K562 (cell line): ENCODE results near the gene ADCYAP1R1. TPM values are rescaled to one million over a fixed set of nuclear protein-coding genes. Genes with fewer than 3 reads are reported as not detected.

Source experiments
- ARID4B ChIP-seq: sonication (generic); formaldehyde crosslinking; IDR thresholded peaks from 2 replicates; pipeline ENCODE4 v1.8.0; 2022; ENCODE audit warnings: mild to moderate bottlenecking, missing genetic modification reagents
- BACH1 ChIP-seq: fragments of 200-800 bp; sonication (Bioruptor generic); IDR thresholded peaks from 2 replicates; pipeline ENCODE4 v1.6.1; 2016; ENCODE audit warnings: missing genetic modification characterization, missing compliant biosample characterization
- CCAR2 ChIP-seq: fragments of 200-400 bp; formaldehyde crosslinking; IDR thresholded peaks from 2 replicates; pipeline ENCODE4 v1.6.1; 2017; ENCODE audit warnings: mild to moderate bottlenecking, low read depth, low read length
- CREM ChIP-seq: IDR thresholded peaks from 2 replicates; pipeline ENCODE4 v1.6.1; 2014; ENCODE audit warnings: antibody characterized with exemption, low read depth
- EHMT2 ChIP-seq: fragments of 450-650 bp; IDR thresholded peaks from 2 replicates; pipeline ENCODE4 v1.6.1; 2018; ENCODE audit warnings: antibody characterized with exemption
- FOXJ3 ChIP-seq: sonication (generic); formaldehyde crosslinking; IDR thresholded peaks from 2 replicates; pipeline ENCODE4 v1.4.0; 2020; ENCODE audit warnings: mild to moderate bottlenecking, missing genetic modification reagents
- HMGN3 ChIP-seq: IDR thresholded peaks from 2 replicates; pipeline ENCODE4 v1.6.1; 2011; ENCODE audit warnings: borderline replicate concordance, low read depth, mild to moderate bottlenecking, mixed read lengths, low read length; ENCODE audit not compliant: insufficient read length; ENCODE audit errors: extremely low read depth
- KLF10 ChIP-seq: fragments of 250-450 bp; sonication (Bioruptor Pico); IDR thresholded peaks from 2 replicates; pipeline ENCODE4 v1.6.1; 2021; ENCODE audit warnings: matching md5 sums
- KLF6 ChIP-seq: fragments of 250-450 bp; sonication (Bioruptor Pico); IDR thresholded peaks from 2 replicates; pipeline ENCODE4 v1.4.0; 2020; ENCODE audit warnings: mild to moderate bottlenecking, moderate library complexity, borderline replicate concordance
- NCOA4 ChIP-seq: fragments of 450-650 bp; IDR thresholded peaks from 2 replicates; pipeline ENCODE4 v1.6.1; 2018; ENCODE audit warnings: mild to moderate bottlenecking; ENCODE audit not compliant: partially characterized antibody
- NELFE ChIP-seq: IDR thresholded peaks from 2 replicates; pipeline ENCODE4 v1.6.1; 2011; ENCODE audit warnings: mild to moderate bottlenecking; ENCODE audit not compliant: insufficient read depth, insufficient read length
- POLR2A ChIP-seq: fragments of 450-650 bp; conservative IDR thresholded peaks from 2 replicates; pipeline ENCODE4 v1.6.1; 2016
- POLR2G ChIP-seq: fragments of 200-400 bp; formaldehyde crosslinking; IDR thresholded peaks from 2 replicates; pipeline ENCODE4 v1.6.1; 2017; ENCODE audit warnings: low read depth, mild to moderate bottlenecking, antibody characterized with exemption, low read length, moderate library complexity
- POLR2H ChIP-seq: IDR thresholded peaks from 2 replicates; pipeline ENCODE4 v1.6.1; 2016; ENCODE audit warnings: missing genetic modification characterization, low read depth, mild to moderate bottlenecking, control low read depth, missing compliant biosample characterization, moderate library complexity
- PTBP1 ChIP-seq: fragments of 200-400 bp; formaldehyde crosslinking; IDR thresholded peaks from 2 replicates; pipeline ENCODE4 v1.6.1; 2017; ENCODE audit warnings: low read depth, low read length
- PTRF ChIP-seq: fragments of 450-650 bp; IDR thresholded peaks from 2 replicates; pipeline ENCODE4 v1.6.1; 2016; ENCODE audit warnings: mild to moderate bottlenecking, missing genetic modification characterization, missing compliant biosample characterization
- PURB ChIP-seq: sonication (generic); formaldehyde crosslinking; IDR thresholded peaks from 2 replicates; pipeline ENCODE4 v1.9.0; 2021; ENCODE audit warnings: low read depth, mild to moderate bottlenecking, missing genetic modification reagents
- RBM39 ChIP-seq: fragments of 200-400 bp; formaldehyde crosslinking; optimal IDR thresholded peaks from 2 replicates; pipeline ENCODE3; 2018; ENCODE audit warnings: low read depth, low read length
- SIX5 ChIP-seq, 2 experiments: IDR thresholded peaks; 2 replicates each; pipeline ENCODE4 v1.6.1; 2011; ENCODE audit warnings: low read length in 2 of 2, borderline replicate concordance in 1 of 2, low read depth in 1 of 2, mild to moderate bottlenecking in 1 of 2, moderate library complexity in 1 of 2; ENCODE audit not compliant: insufficient read depth in 1 of 2
- SRF ChIP-seq, 2 experiments: fragments of 250-450, 450-650 bp in 1 of 2; sonication (Bioruptor Pico) in 1 of 2; sonication (generic) in 1 of 2; formaldehyde crosslinking; IDR thresholded peaks; 2 replicates each; pipeline versions ENCODE4 v1.5.0 to v1.5.1; 2020 to 2022; ENCODE audit warnings: mild to moderate bottlenecking in 1 of 2, missing genetic modification reagents in 1 of 2
- TAF7 ChIP-seq: fragments of 450-650 bp; IDR thresholded peaks from 2 replicates; pipeline ENCODE4 v1.6.1; 2016; ENCODE audit warnings: missing genetic modification characterization, missing compliant biosample characterization
- XRCC4 ChIP-seq: IDR thresholded peaks from one replicate; pipeline ENCODE4 v1.6.1; 2011; ENCODE audit not compliant: insufficient read depth, insufficient read length; ENCODE audit errors: extremely low read depth
- ZNF197 ChIP-seq: fragments of 200-800 bp; sonication (Bioruptor generic); IDR thresholded peaks from 2 replicates; pipeline ENCODE4 v1.6.1; 2016; ENCODE audit warnings: low read depth, missing genetic modification characterization, missing compliant biosample characterization
- ZNF589 ChIP-seq: fragments of 200-800 bp; sonication (Bioruptor generic); IDR thresholded peaks from 2 replicates; pipeline ENCODE4 v1.6.1; 2016; ENCODE audit warnings: low read depth, missing genetic modification characterization, missing compliant biosample characterization
- ZNF766 ChIP-seq: fragments of 200-800 bp; sonication (Bioruptor generic); conservative IDR thresholded peaks from 2 replicates; pipeline ENCODE4 v1.6.1; 2016; ENCODE audit warnings: missing genetic modification characterization, missing compliant biosample characterization
- polyA plus RNA-seq, 8 experiments: library from polyadenylated mRNA; depleted of rRNA in 4 of 8; stranded (reverse) in 5 of 8; unstranded in 3 of 8; fragments of >200 nt; fragmentation: Nextera tagmentation in 2 of 8; fragmentation: Illumina TruSeq in 1 of 8; extraction: Ambion mirVana in 2 of 8; extraction: Trizol in 1 of 8; gene quantifications; 2 replicates each; pipeline versions ENCODE4 v1.2.1 to v1.2.3, GENCODE V29; 2011 to 2014; ENCODE audit warnings: inconsistent platforms in 1 of 8, missing spikeins in 1 of 8
- total RNA-seq, 7 experiments: library from RNA; depleted of rRNA in 6 of 7; stranded (reverse); fragments of >200 nt in 6 of 7; fragmentation: Illumina TruSeq in 2 of 7; extraction: Trizol in 2 of 7; gene quantifications; 2 replicates each; pipeline versions ENCODE4 v1.2.1 to v1.2.3, GENCODE V29; 2011 to 2021; ENCODE audit warnings: low replicate concordance in 1 of 7

Gene ADCYAP1R1
- total and polyA plus RNA-seq, 9 of the 15 experiments (the other 6 are each of a cell fraction or from before 2014, with no cell fraction given) = 0.03 to 0.07 TPM; not detected in 7

GRCh38 chr7:31114593-31115343 lies 62.7 kb downstream of the ADCYAP1R1 start (continued):
- no peak for TF ChIP-seq POLR2H (tag)
- TF ChIP-seq EHMT2 = peak; percentile 99
- no peak for TF ChIP-seq TAF7 (tag)
- TF ChIP-seq PURB (CRISPR knock-in tag) = no peak
- no peak for TF ChIP-seq PTRF
- no peak for TF ChIP-seq HMGN3
- TF ChIP-seq KLF6 (CRISPR knock-in tag) = no peak
- no peak for TF ChIP-seq RBM39
- no peak for TF ChIP-seq PTBP1
- TF ChIP-seq ZNF197 (CRISPR knock-in tag) = peak; percentile 88
- TF ChIP-seq KLF10 (CRISPR knock-in tag) = no peak
- TF ChIP-seq POLR2G = no peak
- no peak for TF ChIP-seq NCOA4
- no peak for TF ChIP-seq ARID4B (CRISPR knock-in tag)
- TF ChIP-seq SIX5 (IDR thresholded peaks at IDR 0.05; ENCODE audit: borderline replicate concordance in 1 of 2, insufficient read depth in 1 of 2, low read depth in 1 of 2, low read length in 2 of 2) = no peak
- 0 out of 2 replicates have a peak, but pooled peaks have one; percentile 21 for TF ChIP-seq BACH1 (tag)
- TF ChIP-seq CCAR2 = no peak
- peak in 1 of 2 experiments; percentile 69; a peak in 2 of 4 replicates for TF ChIP-seq SRF (CRISPR knock-in tag; IDR thresholded peaks at IDR 0.05)
- peak; percentile 89 for TF ChIP-seq ZNF766
- no peak for TF ChIP-seq XRCC4
- TF ChIP-seq POLR2A = no peak
- peak; percentile 55; the same call in 1 of the 2 replicates for TF ChIP-seq ZNF589 (CRISPR knock-in tag)
- TF ChIP-seq NELFE = no peak
- TF ChIP-seq FOXJ3 = no peak
- peak; percentile 26; the same call in 1 of the 2 replicates for TF ChIP-seq CREM
